ENCODE results near the gene VAMP4.
A peak's percentile ranks its signal among the peaks of the same experiment; 100 is the strongest.
"Not testable (repeated sequence)": the region's sequence is repeated elsewhere in the genome, so short reads cannot be mapped to it uniquely, and the experiment has no call there.

Gene VAMP4

DNA sequence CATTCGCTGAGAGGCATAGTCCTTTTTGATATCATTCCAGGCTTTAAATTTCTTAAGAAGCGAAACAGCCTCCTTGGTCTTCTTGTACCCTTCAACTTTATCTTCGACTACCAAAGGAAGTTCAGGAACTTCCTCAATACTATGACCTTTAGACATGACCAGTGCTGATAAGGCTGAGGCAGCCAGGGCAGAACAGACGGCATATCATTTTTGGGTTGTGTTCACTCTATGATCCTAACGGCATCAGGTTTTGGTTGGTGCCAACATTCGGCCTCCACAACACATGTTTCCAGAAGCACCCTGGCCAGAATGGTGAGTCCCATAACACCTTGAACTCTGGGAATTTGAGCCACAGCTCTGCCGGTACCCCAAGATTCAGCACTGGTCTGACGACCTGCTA lies 58.0 kb downstream of the VAMP4 start:
- no peak for DNase-seq

DNA sequence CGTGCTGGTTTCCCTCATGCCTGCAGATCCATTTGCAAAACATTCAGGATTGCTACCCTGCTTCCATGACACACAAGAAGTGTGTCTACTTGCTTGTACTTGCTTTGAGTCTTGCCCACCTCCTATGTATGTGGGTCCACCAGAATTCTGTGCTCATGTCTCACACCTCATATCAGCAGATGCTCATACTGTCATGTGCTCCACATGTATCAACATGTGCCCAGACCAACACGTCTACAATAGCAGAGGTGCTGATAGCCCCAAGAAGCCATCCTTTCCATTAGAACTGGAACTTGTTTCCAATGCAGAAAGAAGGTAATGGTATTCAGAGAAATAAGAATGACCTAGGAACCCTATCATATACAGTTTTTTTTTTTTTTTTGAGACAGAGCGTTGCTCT lies 61.5 kb downstream of the VAMP4 start:
- DNase-seq, result no peak

DNA sequence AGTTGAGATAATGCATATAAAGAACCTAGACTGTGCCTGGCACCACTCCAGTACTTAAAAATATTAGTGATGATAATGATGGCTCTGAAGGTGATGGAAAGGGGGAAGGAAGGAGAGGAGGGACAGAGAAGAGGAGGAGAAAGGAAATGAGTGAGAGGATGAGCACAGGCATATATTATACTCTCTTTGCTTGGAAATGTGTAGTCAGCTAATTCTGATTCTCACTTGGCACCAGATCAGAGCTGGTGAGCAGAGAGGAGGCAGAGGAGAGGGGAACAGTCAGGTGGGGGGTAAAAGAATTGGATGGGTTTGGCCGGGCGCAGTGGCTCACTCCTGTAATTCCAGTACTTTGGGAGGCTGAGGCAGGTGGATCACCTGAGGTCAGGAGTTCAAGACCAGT lies 65.0 kb downstream of the VAMP4 start:
- DNase-seq, result no peak

DNA sequence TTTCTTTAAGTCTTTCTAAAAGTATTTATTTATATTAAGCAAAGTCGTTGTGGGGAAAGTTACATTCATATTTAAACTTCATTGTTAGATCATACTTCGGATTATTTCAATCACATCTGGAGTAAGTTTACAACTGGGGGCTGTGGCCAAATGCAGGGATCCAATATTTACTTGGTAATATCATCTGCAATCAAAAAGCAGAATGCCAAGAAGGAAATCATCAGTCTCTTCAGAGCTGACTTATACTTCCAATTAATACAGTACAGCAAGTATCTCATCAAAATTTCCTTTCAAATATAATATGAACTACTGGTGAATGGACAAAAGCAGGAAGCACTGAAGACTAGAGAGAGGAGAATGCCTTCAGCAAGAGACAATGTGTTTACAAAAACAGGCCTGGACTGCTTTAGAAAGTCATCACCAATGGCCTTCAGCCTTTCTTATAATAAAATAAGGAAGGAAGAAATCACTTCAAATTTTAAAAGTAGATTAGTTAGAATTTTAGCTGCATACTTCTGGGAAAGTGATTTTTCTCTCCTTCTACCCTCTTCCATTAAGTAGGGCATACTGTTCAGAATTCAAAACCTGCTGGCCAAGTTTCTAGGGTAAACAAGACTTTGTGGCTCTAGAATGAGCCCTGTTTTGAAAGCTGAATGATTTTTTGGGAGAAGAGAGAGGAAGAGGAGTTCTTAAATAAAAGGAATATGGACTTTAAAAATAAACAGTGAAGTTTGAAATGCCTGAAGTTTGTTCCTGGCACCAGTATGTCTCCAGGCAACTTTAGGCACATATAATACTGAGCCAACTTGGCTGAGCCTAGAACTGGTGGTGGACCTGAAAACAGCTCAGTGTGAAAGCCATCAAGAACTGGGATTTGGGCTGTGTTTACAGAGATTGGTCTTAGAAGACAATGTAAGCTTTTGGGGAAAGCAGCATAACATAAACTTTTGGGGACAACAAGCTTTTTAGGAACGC lies 67.1 kb downstream of the VAMP4 start:
- no peak for DNase-seq

DNA sequence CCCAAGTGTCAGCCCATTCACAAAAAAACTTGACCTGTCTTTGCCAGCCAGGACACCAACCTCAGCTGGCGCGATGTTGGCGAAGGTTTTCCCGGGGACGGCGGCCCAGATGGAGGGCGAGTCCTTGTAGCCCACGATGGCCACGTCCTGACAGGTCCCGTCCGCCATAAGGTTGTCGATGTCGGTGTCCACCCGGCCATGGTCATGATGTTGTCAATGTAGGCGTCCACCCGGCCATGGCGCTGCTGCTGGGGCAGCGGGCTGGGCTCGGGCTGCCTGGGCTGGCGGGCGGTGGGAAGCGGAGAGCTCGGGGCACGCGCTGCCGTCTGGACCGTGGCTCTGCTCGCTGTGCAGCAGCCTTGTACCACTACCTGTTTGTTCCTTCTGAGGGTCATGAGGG lies 71.1 kb downstream of the VAMP4 start:
- DNase-seq, result no peak

DNA sequence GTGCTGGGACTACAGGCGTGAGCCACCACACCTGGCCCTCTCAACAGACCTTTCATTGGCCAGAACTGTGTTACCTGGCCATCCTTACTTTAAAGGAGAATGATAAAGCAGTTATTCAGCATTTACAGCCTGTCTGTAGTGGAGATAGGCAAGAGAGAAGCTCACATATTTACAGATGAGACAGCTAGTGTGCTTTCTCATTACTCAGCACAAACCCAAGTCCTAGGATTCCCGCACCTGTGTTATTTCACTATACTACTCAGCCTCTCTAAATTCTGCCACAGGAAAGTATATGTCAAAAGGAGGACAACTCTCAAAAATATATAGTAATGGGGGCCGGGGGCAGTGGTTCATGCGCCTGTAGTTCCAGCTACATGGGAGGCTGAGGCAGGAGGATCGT lies 73.5 kb downstream of the VAMP4 start:
- no peak for DNase-seq

DNA sequence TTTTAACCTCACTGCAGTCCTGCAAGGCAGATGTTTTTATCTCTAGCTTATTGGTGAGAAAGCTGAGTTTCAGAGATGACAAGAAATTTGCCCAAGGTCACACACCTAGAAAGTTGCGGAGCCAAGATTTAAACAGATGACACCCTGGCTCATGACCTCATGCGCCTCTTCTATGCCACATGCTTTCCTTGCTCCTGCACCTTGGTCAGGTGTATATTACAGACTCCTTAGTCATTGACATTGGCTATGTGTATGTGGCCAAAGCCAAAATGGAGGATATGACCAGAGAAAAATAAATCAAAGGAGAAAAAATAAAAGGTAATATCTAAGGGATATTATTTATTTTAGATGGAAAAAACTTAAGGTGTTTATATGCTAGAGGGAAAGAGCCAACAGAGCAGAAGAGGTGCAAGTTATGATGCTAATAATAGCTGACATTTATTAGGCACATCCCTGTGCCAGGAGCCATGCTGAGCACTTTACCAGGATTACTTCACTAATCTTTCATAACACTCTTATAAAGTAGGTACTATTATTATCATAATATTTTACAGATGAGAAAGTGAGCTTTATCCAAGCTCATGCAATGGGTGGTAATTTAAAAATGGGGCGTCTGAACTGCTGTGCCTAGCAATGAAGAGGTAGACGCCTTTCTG lies 75.6 kb downstream of the VAMP4 start:
- no peak for DNase-seq

DNA sequence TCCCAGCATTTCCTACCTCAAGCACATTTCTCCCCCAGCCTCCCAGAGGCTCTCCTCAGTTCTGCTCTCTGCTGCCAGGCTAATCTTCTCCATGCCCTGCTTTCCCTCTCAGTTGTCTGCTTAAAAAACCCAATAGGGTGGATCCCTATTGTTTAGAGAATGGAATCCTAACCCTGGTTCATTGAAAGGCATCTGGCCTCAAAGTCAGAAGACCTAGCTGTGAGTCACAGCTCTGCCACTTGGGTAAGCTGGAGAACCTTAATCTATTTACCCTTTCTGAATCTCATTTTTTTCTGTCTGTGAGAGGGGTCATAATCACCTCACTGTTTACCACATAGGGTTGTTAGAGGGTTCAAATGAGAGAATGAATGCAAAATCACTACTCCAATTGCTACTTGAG lies 76.9 kb downstream of the VAMP4 start:
- DNase-seq, result no peak

DNA sequence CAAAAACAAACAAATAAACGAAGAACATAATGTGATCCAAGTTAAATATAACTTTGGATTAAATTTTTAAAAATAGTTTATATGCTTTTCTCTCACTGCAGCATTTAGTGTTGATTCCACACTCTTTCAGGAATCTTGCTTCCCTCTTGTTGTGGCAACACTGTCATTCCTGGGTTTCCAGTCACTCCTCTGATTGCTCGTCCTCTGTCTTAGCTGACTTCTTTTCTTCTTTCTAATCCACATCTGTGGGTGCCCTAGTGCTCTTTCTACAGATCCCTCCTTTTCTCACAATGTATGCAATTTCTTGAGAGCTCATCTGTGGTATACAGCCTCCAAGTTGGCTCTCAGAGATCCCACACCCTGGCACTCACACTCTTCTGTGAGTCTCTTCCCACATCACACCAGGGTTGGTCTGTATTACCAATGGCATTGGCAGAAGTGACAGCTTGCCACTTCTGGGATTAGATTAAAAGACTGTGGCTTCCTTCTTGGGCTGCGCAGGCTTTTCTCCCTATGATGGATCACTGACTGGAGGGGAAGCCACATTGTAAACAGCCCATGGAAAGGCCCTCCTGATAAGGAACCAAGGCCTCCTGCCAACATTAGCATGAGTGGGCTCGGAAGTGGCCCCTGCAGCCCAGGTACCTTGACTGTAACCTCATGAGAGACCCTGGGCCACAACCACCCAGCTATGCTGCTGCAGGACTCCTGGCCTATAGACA lies 77.8 kb downstream of the VAMP4 start:
- DNase-seq, result no peak

DNA sequence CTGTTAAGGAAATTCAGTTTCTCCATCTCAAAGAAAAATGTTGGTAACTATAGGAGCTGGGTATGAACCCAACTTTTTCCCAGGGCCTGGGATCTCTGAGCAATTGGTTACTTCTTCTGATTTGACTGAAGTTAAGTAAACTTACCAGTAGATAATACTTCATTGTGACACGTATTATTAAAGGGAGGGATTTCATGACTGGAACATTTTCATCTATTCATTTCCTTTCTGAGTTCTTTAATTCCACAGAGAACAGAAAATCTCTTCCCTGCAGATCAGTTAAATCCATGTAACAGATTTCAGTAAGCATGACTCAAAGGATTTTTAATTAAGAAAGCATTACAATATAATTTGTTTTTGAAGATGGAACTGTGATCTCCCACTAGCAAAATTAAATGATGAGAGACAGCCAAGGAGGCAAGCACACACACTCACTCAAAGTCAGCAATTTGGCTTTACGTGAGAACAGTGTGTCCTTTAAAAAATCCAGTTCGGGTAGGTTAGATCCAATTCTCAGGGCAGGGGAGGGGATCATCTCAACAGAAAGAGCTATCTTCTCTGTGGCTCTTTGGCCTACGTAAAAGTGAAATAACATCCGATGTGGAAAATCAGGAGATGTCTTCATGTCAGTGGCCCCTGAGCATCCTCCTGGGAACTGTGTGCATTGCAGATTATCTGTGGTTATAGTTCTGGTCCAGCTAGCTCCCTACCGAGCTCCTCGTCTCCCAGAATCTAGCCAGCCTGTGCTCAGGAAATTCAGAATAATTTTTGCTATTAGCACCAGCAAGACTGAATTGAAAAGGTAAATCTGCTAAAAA lies 78.6 kb downstream of the VAMP4 start:
- no peak for DNase-seq

DNA sequence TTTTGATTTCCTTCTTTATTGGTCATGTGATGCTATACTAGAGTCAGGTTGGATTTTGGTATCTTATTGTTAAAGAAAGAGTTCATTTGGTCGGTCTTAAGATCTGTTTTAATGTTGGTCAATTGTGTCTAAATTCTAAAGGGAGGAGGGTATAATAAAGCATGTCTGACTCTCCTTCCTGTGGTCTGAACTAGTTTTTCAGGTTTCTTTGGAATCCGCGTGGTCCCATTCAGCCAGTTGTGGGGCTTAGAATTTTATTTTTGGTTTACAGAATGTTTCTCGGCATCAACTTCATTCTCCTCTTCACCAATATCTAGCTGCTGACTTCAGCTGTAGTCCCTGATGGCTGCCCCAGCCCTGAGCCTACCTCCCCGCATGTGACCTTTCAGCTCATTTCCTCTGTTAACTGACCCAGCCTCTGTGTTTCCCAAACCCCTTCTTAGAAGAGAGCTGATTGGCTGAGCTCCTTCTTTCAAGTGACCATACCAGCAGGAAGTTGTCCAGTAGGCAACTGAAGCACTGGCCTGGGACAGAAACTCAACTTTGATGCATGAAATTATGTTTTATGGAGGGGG lies 80.7 kb downstream of the VAMP4 start:
- no peak for DNase-seq

DNA sequence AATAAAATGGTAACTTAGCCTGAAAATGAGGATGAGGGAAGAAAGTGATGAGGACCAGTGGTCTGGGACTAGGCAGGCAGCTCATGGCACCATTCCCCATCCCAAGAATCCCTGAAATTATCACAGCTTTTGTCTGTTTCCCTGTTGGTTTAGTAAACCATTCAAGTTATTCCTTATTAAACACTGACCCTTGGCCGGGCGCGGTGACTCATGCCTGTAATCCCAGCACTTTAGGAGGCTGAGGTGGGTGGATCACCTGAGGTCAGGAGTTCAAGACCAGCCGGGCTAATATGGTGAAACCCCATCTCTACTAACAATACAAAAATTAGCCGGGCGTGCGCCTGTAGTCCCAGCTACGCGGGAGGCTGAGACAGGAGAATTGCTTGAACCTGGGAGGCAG lies 85.7 kb downstream of the VAMP4 start:
- DNase-seq, result not testable (repeated sequence)

DNA sequence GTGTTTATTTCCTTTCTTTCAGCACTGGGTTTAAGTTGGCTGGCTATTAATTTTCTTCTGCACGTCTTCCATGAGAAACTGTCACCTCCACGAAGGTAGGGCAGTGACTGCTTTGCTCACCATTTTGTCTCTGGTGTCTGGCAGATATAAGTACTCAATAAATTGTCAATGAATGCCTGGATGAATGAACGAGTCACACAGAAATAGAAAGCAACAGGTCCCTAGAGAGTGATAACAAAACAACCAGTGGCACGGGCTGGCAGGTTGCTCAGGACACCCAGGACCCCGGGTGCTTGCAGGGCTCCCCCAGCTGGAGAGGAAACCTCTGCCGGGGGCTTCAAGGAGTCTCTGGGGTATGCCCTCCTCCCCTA lies 86.1 kb downstream of the VAMP4 start:
- DNase-seq, result no peak

DNA sequence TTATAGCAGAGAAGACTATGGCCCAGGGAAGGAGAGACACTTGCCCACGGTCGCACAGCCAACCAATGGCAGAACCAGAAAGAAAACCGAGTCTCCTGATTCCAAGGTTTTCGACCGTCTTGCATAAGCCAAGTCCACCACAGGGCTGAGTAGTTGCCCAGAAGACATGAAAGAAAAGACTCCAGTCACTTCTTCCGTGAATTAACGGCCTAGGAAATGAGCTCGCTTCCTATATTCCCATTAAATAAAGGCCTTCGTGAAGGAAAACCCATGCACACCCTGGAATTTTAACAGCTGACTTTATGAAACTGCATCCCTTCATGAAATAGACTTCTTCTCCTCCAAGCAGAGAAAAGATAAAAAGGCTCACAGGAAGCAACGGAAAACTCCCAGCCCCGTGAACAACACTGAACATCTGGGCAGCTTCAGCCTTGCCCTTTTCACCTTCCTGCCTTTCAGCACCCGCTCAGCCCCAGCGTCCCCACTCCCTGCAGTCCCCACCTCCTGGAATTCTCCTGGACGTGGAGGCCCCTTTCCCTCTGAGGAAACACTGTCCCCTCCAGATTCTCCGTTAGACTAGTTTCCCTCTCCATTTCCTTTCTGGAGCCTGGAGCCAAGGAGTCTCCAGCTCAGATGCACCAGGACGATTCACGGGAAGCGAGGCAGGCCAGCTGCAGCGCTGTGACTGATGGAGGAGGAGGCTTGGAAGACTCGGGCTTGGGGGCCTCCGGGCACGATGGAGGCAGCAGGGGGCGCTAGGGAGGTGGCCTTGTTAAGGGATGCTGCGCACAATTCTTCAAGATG lies 86.7 kb downstream of the VAMP4 start:
- DNase-seq, result peak in 1 of 2 donors; percentile 28

DNA sequence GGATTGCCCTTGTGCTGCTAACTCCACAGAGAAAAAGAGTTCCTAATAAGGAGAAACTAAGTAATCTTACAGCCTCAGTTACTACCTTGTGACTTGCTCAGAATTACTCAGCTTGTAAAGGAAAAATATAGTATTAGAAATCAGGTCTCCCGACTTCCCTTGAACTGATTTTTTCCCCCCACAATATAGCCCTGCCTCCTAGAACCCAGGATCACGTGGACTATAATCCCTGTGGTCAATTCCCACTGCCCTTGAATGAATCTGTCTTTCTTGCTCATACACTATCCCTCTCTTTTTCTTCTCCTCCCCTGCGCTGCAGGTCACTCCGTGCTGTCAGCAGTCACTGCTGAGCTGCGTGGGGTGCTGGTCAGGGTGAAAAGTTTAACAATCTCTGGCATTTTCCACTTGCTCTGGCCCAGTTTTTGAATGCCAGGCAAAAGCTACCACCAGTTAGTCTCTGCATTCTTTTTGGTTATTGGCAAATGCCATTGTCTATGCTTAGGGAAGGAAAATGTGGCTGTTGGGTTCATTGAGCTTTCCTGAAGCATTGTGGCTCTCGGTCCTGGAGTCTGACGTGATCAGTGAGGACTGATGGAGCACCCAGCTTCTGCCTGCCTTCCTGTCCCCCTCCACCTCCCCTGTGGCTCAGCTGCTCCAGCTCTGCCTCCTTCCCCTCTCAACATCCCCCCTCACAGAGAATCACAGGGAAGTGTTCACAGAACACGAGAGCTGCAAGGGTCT lies 87.5 kb downstream of the VAMP4 start:
- no peak for DNase-seq

DNA sequence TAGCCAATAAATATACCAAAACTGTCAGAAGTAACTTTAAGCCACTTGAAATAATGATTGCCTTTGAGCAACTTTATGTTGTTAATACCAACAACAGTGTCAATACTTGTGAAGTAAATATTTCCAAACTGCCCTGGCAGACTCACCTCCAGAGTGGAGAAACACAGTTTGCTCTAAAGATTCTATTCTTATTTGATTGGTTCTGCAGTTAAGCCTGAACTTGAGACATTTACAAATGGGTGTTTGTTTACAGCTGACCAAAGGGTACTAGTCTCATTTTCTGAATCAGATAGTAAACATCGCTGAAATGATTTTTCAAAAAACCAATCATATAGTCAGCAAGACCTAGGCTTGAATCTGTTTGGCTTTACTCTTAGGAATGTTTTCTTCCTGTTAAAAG lies 88.1 kb downstream of the VAMP4 start:
- no peak for DNase-seq

DNA sequence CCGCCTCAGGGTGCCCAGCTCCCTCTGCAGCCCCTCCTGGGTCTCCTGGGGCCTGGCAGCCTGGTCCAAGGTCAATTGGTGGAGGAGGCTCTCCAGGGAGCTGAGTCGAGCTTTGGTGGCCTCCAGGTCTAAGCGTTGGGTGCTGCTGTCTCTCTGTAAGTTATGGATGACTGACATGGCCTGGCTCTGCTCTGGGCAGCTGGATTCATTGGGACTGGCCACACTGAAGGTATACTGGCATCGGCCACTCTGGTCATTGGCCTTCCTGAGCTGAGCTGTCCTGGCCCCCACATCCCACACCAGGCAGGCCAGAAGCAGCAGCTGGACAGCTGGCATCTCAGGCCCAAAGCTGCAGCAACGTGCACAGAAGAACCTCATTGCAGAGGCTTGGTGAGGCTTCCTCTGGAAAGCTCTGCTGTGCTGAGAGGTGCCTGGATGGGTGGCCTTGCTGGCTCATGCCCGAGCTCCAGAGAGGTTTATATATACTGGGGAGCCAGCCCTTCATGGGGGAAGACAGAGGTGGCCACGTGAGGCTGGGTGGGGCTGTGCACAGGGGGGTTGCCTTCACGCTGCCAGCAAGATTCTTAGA lies 89.5 kb downstream of the VAMP4 start, which contains the start of gene MYOC:
Gene MYOC, minus strand, starts transcription at position 455 of the 589 bp plus-strand sequence. Its CDS starts 77 bp downstream, at position 378.
- DNase-seq, result no peak

Data from bone marrow (tissue), 2 donors.